Parathyroid adenoma (tissue), 2 donors: ENCODE results near the gene KCTD21.

Experiments used
- H2AFZ ChIP-seq: fragments of 300-600 bp; sonication (generic); one replicate; pipeline ENCODE4 v1.7.0; 2017; ENCODE audit warnings: antibody characterized with exemption, mild to moderate bottlenecking
- H3K27ac ChIP-seq: fragments of 300-600 bp; sonication (generic); one replicate; pipeline ENCODE4 v1.7.0; 2017
- H3K27me3 ChIP-seq: fragments of 300-600 bp; sonication (generic); one replicate; pipeline ENCODE4 v1.7.0; 2017; ENCODE audit warnings: low read length; ENCODE audit not compliant: control insufficient read depth, insufficient read depth
- H3K36me3 ChIP-seq: fragments of 300-600 bp; sonication (generic); one replicate; pipeline ENCODE4 v1.7.0; 2017; ENCODE audit warnings: low read length; ENCODE audit not compliant: control insufficient read depth, insufficient read depth
- H3K4me1 ChIP-seq: fragments of 300-600 bp; sonication (generic); one replicate; pipeline ENCODE4 v1.7.0; 2017; ENCODE audit warnings: control low read depth
- H3K4me2 ChIP-seq: fragments of 300-600 bp; sonication (generic); one replicate; pipeline ENCODE4 v1.7.0; 2017; ENCODE audit warnings: low read length
- H3K4me3 ChIP-seq: fragments of 300-600 bp; sonication (generic); one replicate; pipeline ENCODE4 v1.7.0; 2017; ENCODE audit warnings: low read depth, low read length
- H3K79me2 ChIP-seq: fragments of 300-600 bp; sonication (generic); one replicate; pipeline ENCODE4 v1.7.0; 2017; ENCODE audit warnings: control low read depth
- H3K9ac ChIP-seq: fragments of 300-600 bp; sonication (generic); one replicate; pipeline ENCODE4 v1.7.0; 2017; ENCODE audit warnings: mild to moderate bottlenecking
- H3K9me3 ChIP-seq: fragments of 300-600 bp; sonication (generic); one replicate; pipeline ENCODE4 v1.7.0; 2017; ENCODE audit warnings: low read length; ENCODE audit not compliant: control insufficient read depth
- TF ChIP-seq, protein P1 (sequence below): fragments of 300-600 bp; sonication (generic); IDR thresholded peaks from one replicate; pipeline ENCODE4 v1.7.0; 2017; ENCODE audit warnings: antibody characterized with exemption, mild to moderate bottlenecking
- donor health status: primary hyperparathyroidism.

KCTD21 gene

DNA sequence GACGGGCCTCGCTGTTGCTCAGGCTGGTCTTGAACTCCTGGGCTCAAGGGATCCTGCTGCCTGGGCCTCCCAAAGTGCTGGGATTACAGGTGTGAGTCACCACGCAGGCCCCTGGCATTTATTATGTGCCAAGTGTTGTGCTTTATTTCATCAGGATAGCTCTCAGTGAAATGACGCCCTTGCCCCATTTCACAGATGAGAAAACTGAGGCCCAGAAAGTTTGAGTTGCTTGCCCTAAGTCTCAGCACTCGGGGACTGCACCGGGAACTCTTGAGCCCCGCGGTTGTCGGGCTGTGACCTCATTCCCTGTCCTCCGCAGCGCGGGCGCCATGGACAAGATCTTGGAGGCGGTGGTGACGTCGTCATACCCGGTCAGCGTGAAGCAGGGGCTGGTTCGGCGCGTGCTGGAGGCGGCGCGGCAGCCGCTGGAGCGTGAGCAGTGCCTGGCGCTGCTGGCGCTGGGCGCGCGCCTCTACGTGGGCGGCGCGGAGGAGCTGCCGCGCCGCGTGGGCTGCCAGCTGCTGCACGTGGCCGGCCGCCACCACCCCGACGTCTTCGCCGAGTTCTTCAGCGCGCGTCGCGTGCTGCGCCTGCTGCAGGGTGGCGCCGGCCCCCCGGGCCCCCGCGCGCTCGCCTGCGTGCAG, 7.6 kb upstream of the KCTD21 start:
- H3K4me1 ChIP-seq, result peaks cover 6% of the 10 kb centered on the region
- no peak overlapping the region for H2AFZ ChIP-seq
- TF ChIP-seq, protein P1, sequence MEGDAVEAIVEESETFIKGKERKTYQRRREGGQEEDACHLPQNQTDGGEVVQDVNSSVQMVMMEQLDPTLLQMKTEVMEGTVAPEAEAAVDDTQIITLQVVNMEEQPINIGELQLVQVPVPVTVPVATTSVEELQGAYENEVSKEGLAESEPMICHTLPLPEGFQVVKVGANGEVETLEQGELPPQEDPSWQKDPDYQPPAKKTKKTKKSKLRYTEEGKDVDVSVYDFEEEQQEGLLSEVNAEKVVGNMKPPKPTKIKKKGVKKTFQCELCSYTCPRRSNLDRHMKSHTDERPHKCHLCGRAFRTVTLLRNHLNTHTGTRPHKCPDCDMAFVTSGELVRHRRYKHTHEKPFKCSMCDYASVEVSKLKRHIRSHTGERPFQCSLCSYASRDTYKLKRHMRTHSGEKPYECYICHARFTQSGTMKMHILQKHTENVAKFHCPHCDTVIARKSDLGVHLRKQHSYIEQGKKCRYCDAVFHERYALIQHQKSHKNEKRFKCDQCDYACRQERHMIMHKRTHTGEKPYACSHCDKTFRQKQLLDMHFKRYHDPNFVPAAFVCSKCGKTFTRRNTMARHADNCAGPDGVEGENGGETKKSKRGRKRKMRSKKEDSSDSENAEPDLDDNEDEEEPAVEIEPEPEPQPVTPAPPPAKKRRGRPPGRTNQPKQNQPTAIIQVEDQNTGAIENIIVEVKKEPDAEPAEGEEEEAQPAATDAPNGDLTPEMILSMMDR, result no peak
- H3K9me3 ChIP-seq, result no peaks in the 10 kb centered on the region
- no peak overlapping the region for H3K9ac ChIP-seq
- no peak overlapping the region for H3K27ac ChIP-seq
- no peaks in the 10 kb centered on the region for H3K36me3 ChIP-seq
- H3K27me3 ChIP-seq, result no peaks in the 10 kb centered on the region
- no peak overlapping the region for H3K4me2 ChIP-seq
- H3K4me3 ChIP-seq, result no peak overlapping the region
- H3K79me2 ChIP-seq, result peaks cover 13% of the 10 kb centered on the region

DNA sequence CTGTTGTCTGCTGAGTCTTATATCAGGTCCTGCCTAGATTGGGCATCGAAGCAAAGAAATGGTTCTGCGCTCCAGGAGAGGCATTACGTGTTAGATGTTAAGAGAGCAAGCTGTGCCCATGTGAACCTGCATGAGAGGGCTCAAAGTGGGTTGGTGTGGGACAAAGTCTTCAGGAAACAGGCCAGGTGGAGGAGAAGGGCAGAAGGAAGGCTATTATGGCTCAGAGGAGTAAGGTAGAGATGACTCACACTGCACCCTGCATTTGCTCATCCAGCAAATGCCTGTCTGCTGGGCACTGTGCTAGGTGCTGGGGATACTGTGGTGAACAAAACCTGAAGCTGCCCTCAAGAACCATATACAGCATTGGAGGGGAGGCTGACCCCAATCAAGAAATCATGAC, 6.1 kb upstream of the KCTD21 start:
- Histone ChIP-seq H3K36me3 (no peaks in the 10 kb centered on the region), H3K4me2 (no peak overlapping the region)
- TF ChIP-seq, protein P1, result no peak

DNA sequence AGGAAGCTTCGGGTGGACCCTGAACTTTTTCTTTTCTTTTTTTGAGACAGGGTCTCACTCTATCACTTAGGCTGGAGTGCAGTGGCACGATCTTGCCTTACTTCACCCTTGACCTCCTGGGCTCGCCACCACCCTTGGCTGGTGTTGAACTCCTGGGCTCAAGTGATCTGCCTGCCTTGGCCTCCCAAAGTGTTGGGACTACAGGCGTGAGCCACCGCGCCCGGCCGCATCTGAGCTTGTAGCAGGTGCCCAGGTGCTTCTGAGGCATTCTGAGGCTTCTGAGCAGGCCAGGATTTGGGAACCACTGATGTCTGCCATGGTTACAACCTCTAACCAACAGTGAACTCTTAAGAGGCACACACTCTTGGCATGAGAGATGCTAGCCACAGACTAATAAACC, 5.4 kb upstream of the KCTD21 start:
- H3K4me3 ChIP-seq, result no peak overlapping the region
- H3K36me3 ChIP-seq, result no peaks in the 10 kb centered on the region
- H3K4me2 ChIP-seq, result no peak overlapping the region
- H3K9ac ChIP-seq, result no peak overlapping the region
- no peak overlapping the region for H3K27ac ChIP-seq
- peaks cover 11% of the 10 kb centered on the region for H3K4me1 ChIP-seq
- H2AFZ ChIP-seq, result no peak overlapping the region
- no peaks in the 10 kb centered on the region for H3K27me3 ChIP-seq
- H3K9me3 ChIP-seq, result no peaks in the 10 kb centered on the region
- TF ChIP-seq, protein P1, result no peak
- H3K79me2 ChIP-seq, result peaks cover 13% of the 10 kb centered on the region

More for the DNA sequence above, 6.1 kb upstream of the KCTD21 start:
- no peak overlapping the region for H3K27ac ChIP-seq
- H3K9ac ChIP-seq, result no peak overlapping the region
- no peaks in the 10 kb centered on the region for H3K27me3 ChIP-seq
- no peaks in the 10 kb centered on the region for H3K9me3 ChIP-seq
- H2AFZ ChIP-seq, result no peak overlapping the region
- no peak overlapping the region for H3K4me3 ChIP-seq
- peaks cover 13% of the 10 kb centered on the region for H3K79me2 ChIP-seq
- H3K4me1 ChIP-seq, result peaks cover 11% of the 10 kb centered on the region

DNA sequence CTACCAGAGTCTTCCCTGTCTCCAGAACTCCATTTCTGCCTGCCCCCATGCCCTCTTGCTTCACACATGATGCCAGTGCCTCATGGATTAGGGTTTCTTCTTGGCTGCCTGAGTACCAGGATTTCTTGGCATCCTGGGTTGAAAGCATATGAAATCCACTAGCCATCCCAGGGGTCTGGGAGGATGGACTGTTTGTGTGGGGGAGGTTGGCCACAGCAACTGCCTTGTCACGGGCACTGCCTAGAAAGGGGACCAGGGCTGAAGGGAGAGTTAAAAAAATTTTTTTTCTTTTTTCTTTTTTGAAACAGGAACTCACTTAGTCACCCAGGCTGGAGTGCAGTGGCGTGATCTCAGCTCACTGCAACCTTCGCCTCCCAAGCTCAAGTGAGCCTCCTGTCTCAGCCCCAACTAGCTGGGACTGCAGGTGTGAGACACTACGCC, 4.5 kb upstream of the KCTD21 start:
- Histone ChIP-seq H3K27ac (no peak overlapping the region), H3K79me2 (peaks cover 16% of the 10 kb centered on the region), H2AFZ (no peak overlapping the region), H3K27me3 (no peaks in the 10 kb centered on the region), H3K4me1 (peaks cover 11% of the 10 kb centered on the region), H3K4me3 (no peak overlapping the region), H3K9ac (no peak overlapping the region), H3K9me3 (no peaks in the 10 kb centered on the region), H3K4me2 (no peak overlapping the region), H3K36me3 (no peaks in the 10 kb centered on the region)
- TF ChIP-seq, protein P1, result no peak

DNA sequence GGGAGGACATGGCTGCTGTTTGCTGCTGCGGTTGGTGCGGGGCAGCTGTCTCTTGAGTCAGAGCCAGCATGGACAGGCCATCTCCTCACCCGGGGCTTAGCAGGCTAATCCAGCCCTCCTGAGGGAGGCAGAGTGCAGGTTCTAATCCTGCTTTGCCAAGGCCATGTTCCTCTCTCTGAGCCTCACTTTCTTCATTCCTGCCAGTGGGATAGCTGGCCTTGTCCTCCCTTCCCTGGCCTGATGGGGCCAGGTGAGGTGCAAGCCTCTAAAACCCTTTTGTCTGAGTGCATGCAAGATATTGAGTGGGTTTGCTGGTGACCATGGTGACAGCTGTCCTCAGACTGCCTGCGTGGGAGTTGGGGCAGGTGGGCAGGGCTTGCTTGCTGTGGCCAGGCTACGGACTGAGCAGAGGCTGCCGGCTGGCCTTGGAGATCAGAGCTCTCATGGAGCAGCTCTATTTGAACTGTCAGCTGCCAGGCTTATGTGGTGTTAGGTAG, 3.8 kb upstream of the KCTD21 start:
- Histone ChIP-seq H3K4me1 (peaks cover 12% of the 10 kb centered on the region), H3K4me2 (no peak overlapping the region), H3K4me3 (no peak overlapping the region), H3K9ac (no peak overlapping the region), H3K9me3 (no peaks in the 10 kb centered on the region), H3K27ac (peak overlapping the region; percentile 27), H3K79me2 (peaks cover 18% of the 10 kb centered on the region), H3K36me3 (no peaks in the 10 kb centered on the region), H2AFZ (no peak overlapping the region), H3K27me3 (no peaks in the 10 kb centered on the region)
- TF ChIP-seq, protein P1, result no peak
